NCI-H446 treated with DMSO at 0.1 percent for 48 hours (cell line): ENCODE results near the gene TSPAN31.

ENCODE experiments used
- DNase-seq: peaks from one replicate; lab custom pipeline; 2025; lab: John Stamatoyannopoulos, UW

Gene TSPAN31

DNA sequence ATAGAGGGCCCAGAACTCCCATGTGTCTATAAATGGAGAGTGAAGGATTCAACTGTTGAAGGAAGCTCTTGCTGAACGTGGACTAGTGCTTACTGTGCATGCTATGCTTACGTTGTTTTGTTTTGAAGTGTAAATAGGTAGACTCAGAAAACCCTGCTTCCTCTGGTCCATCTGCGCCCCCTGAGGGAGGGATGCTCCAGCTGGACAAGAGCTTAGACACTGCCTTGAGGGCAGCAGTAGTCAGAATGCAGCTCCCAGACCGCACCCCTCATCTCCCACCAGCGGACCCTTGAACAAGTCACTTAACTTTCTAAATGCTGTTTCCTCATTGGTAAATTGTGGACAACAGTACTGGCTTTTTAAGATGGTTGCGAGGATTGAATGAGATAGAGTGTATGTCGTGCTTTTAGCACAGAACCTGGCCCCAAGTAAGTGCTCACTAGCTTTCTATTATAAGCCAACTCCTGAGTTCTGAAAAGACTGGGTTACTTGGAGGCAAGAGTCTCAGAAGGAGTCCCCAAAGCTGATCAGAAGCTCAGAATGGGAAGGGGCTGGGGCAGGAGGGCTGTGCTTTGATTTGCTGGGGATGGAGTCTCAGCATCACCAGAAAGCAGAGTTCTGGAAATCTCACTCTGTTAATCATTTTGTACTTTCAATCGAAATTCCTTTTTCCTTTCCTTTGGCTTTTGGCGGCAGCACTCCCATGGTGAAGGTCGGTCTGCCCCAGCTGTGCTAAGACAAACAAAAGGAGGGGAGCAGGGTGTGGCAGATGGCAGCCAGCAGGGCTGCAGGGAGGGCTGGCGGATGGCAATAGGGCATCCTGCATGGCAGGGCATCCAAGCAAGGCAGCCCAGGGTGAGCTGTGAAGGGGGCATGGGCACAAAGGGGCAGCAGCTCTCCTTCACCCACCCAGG, 21.9 kb upstream of the TSPAN31 start:
- DNase-seq: no peak

DNA sequence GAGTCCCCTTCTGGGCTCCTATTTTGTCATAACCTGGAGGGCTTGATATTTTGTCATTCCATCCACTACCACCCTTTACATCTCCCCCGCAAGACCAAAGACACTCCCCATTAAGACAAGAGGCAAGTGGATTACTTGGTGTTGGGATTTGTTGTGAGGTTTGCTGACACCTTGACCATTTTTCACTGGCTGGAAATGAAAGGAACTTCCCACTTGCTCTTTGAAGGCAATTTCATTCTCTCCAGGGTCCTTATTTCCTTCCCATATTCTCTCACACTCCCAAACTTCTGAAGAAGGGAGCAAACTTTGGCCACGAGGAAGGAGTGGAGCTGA, 21.2 kb upstream of the TSPAN31 start:
- no peak for DNase-seq

GRCh38 chr12:57724003-57724935, 20.6 kb upstream of the TSPAN31 start:
- no peak for DNase-seq

GRCh38 chr12:57724936-57725740, 19.7 kb upstream of the TSPAN31 start:
- no peak for DNase-seq

DNA sequence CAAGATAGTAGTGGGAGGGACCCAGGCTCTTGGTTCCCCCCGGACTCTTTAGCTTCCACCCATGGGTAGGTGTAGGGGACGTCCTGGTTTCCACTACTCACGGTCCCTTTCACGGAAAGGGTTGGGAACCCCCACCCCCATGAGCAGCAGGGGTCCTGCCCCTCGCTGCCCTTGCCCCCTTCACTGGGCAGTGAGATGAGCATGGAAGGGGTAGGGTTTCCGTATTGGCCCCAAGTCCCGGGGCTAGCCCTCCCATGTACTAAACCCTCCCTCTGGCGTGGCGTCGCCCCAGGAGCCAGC, 19.0 kb upstream of the TSPAN31 start:
- no peak for DNase-seq

DNA sequence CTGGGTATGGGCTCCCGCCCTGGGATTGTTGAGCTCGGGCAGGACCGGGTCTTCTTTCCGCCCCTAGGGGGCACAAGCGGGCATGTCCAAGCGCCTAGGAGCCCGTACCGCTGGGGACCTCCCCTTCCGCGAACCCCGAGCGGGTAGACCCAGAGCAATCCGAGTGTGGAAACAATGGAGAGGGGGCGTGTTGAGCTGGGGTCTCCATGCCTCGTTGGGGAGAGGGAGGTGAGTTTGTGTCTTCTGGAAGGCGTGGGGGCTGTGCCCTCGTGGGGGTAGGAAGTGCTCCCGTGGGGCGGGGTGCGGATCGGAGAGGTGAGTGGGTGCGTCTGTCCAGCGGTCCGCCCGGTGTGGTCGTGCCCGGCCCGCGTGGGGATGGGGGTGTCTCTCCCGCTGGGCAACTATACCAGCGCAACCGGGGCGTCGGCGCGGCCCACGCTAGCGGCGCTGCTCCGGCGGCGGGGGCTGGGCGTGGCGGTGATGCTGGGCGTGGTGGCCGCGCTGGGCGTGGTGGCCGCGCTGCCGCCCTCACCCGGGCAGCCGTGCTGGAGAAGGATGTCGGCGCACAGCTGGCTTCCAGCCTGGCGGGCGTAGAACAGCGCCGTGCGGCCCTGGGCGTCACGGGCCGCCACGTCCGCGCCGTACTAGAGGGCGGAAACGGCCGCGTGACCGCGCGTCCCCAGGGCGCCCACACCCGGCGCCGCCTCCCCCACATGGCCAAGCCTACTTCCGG, 18.5 kb upstream of the TSPAN31 start:
- DNase-seq: peak; percentile 69

- no peak for DNase-seq
These were observed 17.7 kb upstream of the TSPAN31 start for GRCh38 chr12:57726884-57727757.

DNA sequence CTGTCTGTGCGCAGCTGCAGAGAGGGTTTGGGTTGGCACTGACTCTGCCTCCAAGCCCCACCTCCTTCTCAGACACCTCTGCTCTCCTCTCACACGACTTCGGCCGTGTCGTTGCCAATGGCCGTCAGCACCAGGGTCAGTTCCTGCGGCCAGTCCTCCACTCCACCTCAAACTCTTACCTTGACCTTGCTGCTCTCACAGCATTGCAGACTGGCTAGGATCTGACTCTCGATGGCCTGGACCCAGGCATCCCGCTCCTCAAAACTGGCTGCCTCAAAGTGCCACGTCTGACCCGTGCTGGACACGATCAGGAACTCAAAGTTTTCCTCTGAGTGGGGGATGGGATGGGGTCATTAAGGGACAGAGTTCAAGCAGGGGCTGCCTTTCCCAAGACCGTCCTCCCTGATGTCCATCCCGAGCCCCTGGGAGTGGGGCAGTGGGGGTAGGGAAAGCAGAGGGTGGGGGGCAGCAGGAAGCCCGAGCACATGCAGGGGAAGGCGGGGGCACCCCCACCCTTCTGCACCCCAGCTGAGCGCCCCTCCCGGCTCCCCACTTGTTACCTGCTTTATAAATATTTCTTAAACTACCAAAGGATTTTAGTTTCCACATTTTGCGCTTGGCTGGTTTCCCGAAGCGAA, 17.0 kb upstream of the TSPAN31 start:
- no peak for DNase-seq

GRCh38 chr12:57729321-57729844, 15.5 kb upstream of the TSPAN31 start:
- DNase-seq: no peak

DNA sequence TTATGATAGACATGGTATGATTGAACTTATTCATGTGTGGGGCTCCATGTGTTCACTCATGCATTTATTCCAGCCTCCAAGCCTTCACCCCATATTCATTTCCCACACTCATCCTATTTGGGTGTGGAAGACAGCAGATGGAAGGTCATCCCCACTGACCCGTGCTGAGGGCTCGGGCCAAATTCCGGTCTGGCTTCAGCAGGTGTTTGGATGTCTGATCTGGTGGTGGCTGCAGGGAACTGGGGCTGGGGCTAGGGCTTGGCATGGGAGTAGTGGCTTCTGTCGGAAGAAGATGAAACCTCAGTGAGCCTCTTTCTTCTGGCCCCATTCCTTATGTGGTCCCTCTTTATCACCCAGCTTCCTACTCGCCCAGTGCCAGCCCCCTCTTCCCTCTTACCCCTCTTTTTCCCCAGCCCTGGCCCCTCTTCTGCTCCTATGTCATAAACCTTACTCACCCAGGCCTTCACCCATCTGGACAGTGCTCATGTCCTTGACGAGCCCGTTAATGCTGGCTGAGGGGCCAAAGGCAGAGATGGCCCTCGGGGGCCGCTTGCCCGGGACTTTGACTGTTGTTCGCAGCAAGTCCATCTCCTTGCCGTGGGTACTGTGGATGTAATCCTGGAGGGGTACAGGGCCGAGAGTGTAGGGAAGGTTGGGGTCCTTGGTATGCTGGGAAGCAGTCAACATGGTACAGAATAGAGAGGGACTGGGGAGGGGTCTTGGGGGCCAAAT, 14.3 kb upstream of the TSPAN31 start:
- no peak for DNase-seq

DNA sequence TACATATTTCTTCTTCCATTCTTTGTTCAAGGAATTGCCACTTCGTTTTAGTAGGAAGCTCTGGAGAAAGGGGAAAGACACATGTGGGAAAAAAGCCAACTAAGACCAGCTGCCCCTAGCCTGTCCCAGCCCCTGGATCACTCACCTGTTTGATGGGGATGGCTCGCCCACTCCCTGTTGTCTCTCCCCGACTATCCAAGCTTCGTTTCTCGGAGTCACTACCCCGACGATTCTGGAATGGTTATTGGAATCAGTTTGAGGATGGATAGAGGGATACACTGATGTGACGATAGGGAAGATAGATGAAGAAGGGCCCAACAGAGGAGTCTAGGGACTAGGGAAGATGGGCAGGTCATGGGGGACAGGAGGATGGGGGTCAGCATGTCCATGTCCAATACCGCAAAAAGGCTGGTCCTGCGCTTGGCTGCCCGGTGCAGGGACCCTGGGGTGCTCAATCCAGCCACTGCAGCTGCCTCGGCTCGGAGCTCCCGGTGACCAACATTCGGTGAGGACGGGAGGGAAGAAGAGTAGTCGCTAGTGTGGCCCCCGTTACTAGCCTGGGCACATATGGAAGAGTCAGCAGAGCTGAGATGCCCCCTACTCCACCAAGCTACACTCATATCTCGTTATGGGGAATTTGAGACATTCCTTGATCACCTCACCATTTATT, 13.3 kb upstream of the TSPAN31 start:
- DNase-seq: no peak

GRCh38 chr12:57732270-57732669, 12.6 kb upstream of the TSPAN31 start:
- DNase-seq: no peak

DNA sequence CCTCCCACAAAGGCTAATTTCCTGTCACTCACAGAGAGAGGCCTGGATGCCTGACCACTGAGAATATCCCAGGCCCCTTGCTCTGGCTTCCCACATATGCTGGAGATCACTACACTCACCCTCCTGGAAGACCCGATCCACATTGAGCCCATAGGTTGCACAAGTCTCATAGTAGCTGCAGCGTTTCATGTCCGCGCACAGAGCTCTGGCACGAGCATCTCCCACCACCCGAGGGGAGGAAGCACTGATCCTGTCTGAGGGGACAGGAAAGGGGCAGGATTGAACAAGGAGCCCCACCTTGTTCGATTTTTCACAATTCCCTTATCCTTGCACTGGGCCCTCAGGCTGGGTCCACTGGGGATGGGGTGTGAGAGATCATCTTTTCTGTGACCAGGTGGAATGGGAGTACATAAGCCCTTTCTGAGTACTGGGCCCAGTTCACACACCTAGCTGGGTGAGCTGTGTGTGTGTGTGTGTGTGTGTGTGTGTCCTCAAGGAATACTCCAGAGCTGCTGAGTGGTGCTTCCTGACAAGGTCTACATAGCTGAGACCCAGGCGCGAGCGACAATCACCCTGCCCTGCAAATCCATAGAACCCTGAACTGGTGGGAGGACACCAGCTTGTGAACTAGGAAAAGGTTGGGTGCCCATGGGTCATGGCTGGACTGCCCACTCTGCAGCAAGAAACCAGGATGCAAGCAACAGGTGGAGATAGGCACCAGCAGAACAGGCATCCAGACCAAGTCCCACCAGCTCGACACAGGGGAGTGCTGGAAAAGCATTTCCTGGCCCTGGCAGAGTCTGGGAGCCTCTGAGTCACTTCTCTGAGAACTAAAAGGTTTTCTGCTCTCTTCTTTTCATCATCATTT, 11.9 kb upstream of the TSPAN31 start:
- DNase-seq: no peak

DNA sequence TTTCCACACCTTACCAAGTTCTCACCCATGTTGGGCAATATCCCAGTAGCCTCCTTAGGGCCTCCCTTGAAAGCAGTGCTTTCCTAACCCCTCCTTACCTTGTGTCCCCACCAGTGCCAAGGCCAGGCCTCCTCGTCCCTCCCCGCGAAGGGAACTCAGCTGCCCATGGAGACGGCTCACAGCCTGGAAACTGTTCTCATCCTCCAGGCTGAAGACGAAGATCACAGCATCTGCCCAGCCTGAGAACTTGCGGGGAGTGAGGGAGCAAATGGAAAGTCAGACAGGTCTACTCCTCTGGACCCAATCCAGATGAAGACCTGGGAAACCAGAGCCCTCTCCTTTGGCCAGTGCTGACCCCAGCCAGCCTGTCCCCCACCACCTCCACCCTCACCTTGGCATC, 10.9 kb upstream of the TSPAN31 start:
- DNase-seq: no peak

- DNase-seq: no peak
These were observed 10.2 kb upstream of the TSPAN31 start for GRCh38 chr12:57734591-57734990.

GRCh38 chr12:57735198-57735855, 9.5 kb upstream of the TSPAN31 start:
- no peak for DNase-seq
